ENCODE data around the gene MAN1A1.

- TF ChIP-seq CTCF (IDR thresholded peaks at IDR 0.05; ENCODE audit: poor library complexity, severe bottlenecking) (no peak), POLR2AphosphoS5 (IDR thresholded peaks at IDR 0.05) (no peak), EP300 (conservative IDR thresholded peaks at IDR 0.05; ENCODE audit: poor library complexity, severe bottlenecking) (no peak), MXI1 (conservative IDR thresholded peaks at IDR 0.05; ENCODE audit: poor library complexity, severe bottlenecking) (no peak), EZH2 (IDR thresholded peaks at IDR 0.05; ENCODE audit: borderline replicate concordance, insufficient read depth, low read length, poor library complexity, severe bottlenecking) (no peak), RAD21 (conservative IDR thresholded peaks at IDR 0.05) (no peak), TAF1 (IDR thresholded peaks at IDR 0.05; ENCODE audit: low read depth) (no peak), SMC3 (conservative IDR thresholded peaks at IDR 0.05; ENCODE audit: poor library complexity) (no peak)
Measured at GRCh38 chr6:119294984-119295383, 54.6 kb downstream of the MAN1A1 start.

Measured in neural cell (in vitro differentiated cells).